ENCODE measurements around the gene COL23A1.

Gene COL23A1

GRCh38 chr5:178431063-178431781, 159.0 kb downstream of the COL23A1 start:
- DNase-seq = no peak

GRCh38 chr5:178430186-178431062, 159.8 kb downstream of the COL23A1 start:
- DNase-seq = no peak

GRCh38 chr5:178429491-178430185, 160.6 kb downstream of the COL23A1 start:
- no peak for DNase-seq

GRCh38 chr5:178429156-178429468, 161.1 kb downstream of the COL23A1 start:
- no peak for DNase-seq

GRCh38 chr5:178428341-178429155, 161.6 kb downstream of the COL23A1 start:
- DNase-seq = no peak

GRCh38 chr5:178427576-178428197, 162.5 kb downstream of the COL23A1 start:
- no peak for DNase-seq

- no peak for DNase-seq
These were observed 163.7 kb downstream of the COL23A1 start for GRCh38 chr5:178426326-178427130.

GRCh38 chr5:178425621-178426068, 164.5 kb downstream of the COL23A1 start:
- no peak for DNase-seq

GRCh38 chr5:178424810-178425177, 165.4 kb downstream of the COL23A1 start:
- DNase-seq = no peak

- no peak for DNase-seq
These were observed 166.0 kb downstream of the COL23A1 start for GRCh38 chr5:178423901-178424809.

GRCh38 chr5:178423431-178423830, 166.8 kb downstream of the COL23A1 start:
- no peak for DNase-seq

GRCh38 chr5:178422400-178422775, 167.8 kb downstream of the COL23A1 start:
- no peak for DNase-seq

- DNase-seq = no peak
These were observed 168.3 kb downstream of the COL23A1 start for GRCh38 chr5:178421699-178422399.

- no peak for DNase-seq
These were observed 169.1 kb downstream of the COL23A1 start for GRCh38 chr5:178421128-178421527.

- DNase-seq = no peak
These were observed 169.8 kb downstream of the COL23A1 start for GRCh38 chr5:178420354-178420781.

GRCh38 chr5:178419651-178420050, 170.5 kb downstream of the COL23A1 start:
- DNase-seq = no peak

GRCh38 chr5:178419196-178419595, 171.0 kb downstream of the COL23A1 start:
- no peak for DNase-seq

GRCh38 chr5:178418471-178419010, 171.7 kb downstream of the COL23A1 start:
- no peak for DNase-seq

GRCh38 chr5:178418031-178418430, 172.2 kb downstream of the COL23A1 start:
- no peak for DNase-seq
